Calu3 (cell line): Measurements from ENCODE around the gene SIL1. TPM values are rescaled to one million over a fixed set of nuclear protein-coding genes. Genes with fewer than 3 reads are reported as not detected.
A peak's percentile ranks its signal among the peaks of the same experiment; 100 is the strongest.

ENCODE experiments used
- BruUV-seq: library from RNA; stranded (reverse); fragments of 400-500 nt; replicated peaks from 2 replicates; lab custom pipeline; 2021; lab: Mats Ljungman, UMichigan
- CTCF ChIA-PET: fragments of 300-600 bp; sonication (Branson Sonifier 250); formaldehyde crosslinking; loops from one replicate; lab custom pipeline; 2022; ENCODE audit warnings: antibody characterized with exemption; lab: Charles Lee
- DNase-seq: peaks from one replicate; pipeline ENCODE4 v3.0.0; 2022
- H3K27ac Mint-ChIP-seq: one replicate; pipeline ENCODE4 v1.8.0; 2022; ENCODE audit warnings: mixed read lengths; ENCODE audit not compliant: unreplicated experiment
- H3K27me3 Mint-ChIP-seq: one replicate; pipeline ENCODE4 v1.8.0; 2022; ENCODE audit warnings: mixed read lengths; ENCODE audit not compliant: unreplicated experiment
- H3K36me3 Mint-ChIP-seq: one replicate; pipeline ENCODE4 v1.8.0; 2022; ENCODE audit warnings: mild to moderate bottlenecking, moderate library complexity, mixed read lengths; ENCODE audit not compliant: insufficient read depth, unreplicated experiment
- H3K4me1 Mint-ChIP-seq: one replicate; pipeline ENCODE4 v1.8.0; 2022; ENCODE audit warnings: mild to moderate bottlenecking, low read depth, mixed read lengths; ENCODE audit not compliant: unreplicated experiment
- H3K4me3 Mint-ChIP-seq: one replicate; pipeline ENCODE4 v1.8.0; 2022; ENCODE audit warnings: mild to moderate bottlenecking, low read depth, moderate library complexity, mixed read lengths; ENCODE audit not compliant: unreplicated experiment
- H3K9me3 Mint-ChIP-seq: one replicate; pipeline ENCODE4 v1.8.0; 2022; ENCODE audit warnings: low read depth, mixed read lengths; ENCODE audit not compliant: unreplicated experiment
- intact Hi-C: fragments of 100-400 bp; cut with micrococcal nuclease; formaldehyde crosslinking; loops from one replicate; pipeline ENCODE4 v1.10.0; 2022; ENCODE audit not compliant: unreplicated experiment
- total RNA-seq: library from RNA; stranded (reverse); gene quantifications from 2 replicates; pipeline ENCODE4 v1.2.3, GENCODE V29; 2022
- TF ChIP-seq, protein P1 (sequence below): fragments of 200-600 bp; IDR thresholded peaks from one replicate; pipeline ENCODE4 v1.8.0; 2022; ENCODE audit warnings: antibody characterized with exemption; ENCODE audit not compliant: unreplicated experiment

The SIL1 gene
- total RNA-seq, 1 experiment from 2014 or later: 45.8 TPM

DNA sequence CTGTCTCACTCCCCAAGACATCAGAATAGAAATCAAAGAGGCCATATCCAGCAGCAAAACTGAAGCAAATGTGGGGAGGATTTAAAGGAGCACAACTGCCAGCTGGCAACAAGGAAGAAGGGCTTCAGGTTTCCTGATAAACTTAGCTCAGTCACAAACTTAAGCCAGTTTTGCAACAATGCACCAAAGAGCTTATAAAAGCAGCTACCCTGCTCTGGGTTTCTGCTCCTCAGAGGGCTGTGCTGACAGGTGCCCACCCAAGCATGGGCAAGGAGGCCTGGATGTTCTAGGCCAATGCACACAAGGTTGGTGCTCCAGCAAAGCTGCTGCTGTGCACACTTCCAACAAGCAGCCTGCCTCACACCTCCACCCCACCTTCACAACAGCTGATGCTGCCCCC lies 132.9 kb downstream of the SIL1 start:
- H3K4me3 Mint-ChIP-seq: peak overlapping the region; percentile 15
- CTCF ChIA-PET: interaction anchor here (0.6 to 1.2 kb wide), 4 partner anchors 9 to 114 kb away, joined by 3 to 6 read pairs (median 3); no protein-coding TSS in a partner anchor
- intact Hi-C loops: no loop called here
- DNase-seq: peak; percentile 5
- peaks cover 48% of the 10 kb centered on the region for H3K4me1 Mint-ChIP-seq
- no peaks in the 10 kb centered on the region for H3K27me3 Mint-ChIP-seq
- H3K9me3 Mint-ChIP-seq: no peaks in the 10 kb centered on the region
- no TSS peak for BruUV-seq
- H3K36me3 Mint-ChIP-seq: peaks cover 5% of the 10 kb centered on the region
- TF ChIP-seq, protein P1, sequence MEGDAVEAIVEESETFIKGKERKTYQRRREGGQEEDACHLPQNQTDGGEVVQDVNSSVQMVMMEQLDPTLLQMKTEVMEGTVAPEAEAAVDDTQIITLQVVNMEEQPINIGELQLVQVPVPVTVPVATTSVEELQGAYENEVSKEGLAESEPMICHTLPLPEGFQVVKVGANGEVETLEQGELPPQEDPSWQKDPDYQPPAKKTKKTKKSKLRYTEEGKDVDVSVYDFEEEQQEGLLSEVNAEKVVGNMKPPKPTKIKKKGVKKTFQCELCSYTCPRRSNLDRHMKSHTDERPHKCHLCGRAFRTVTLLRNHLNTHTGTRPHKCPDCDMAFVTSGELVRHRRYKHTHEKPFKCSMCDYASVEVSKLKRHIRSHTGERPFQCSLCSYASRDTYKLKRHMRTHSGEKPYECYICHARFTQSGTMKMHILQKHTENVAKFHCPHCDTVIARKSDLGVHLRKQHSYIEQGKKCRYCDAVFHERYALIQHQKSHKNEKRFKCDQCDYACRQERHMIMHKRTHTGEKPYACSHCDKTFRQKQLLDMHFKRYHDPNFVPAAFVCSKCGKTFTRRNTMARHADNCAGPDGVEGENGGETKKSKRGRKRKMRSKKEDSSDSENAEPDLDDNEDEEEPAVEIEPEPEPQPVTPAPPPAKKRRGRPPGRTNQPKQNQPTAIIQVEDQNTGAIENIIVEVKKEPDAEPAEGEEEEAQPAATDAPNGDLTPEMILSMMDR: no peak
- no peak overlapping the region for H3K27ac Mint-ChIP-seq

DNA sequence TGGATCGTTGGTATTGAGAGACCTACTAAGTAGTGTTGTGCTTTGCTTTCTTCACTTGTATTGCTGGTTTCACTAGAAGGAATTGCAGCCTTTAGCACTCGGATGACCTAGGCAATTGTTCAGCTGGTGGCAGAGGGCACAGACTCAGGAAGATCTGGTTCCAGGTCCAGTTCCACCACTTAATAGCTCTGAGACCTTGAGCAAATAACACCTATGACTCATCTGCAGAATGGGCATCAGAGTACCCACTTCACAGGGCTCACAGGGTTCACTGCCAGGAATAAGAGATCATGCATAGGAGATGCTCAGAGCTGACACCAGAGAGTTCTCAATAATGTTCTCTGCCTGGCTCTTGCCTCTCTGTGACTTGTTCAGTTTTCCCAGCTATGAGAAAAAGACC lies 133.6 kb downstream of the SIL1 start:
- intact Hi-C loops: no loop called here
- H3K4me3 Mint-ChIP-seq: peak overlapping the region; percentile 15
- CTCF ChIA-PET: interaction anchor here (0.7 to 1.2 kb wide), 4 partner anchors 9 to 114 kb away, joined by 3 to 6 read pairs (median 3); no protein-coding TSS in a partner anchor
- no peaks in the 10 kb centered on the region for H3K27me3 Mint-ChIP-seq
- no peaks in the 10 kb centered on the region for H3K9me3 Mint-ChIP-seq
- peak; percentile 41 for DNase-seq
- no TSS peak for BruUV-seq
- no peak overlapping the region for H3K27ac Mint-ChIP-seq
- peaks cover 48% of the 10 kb centered on the region for H3K4me1 Mint-ChIP-seq
- H3K36me3 Mint-ChIP-seq: peaks cover 5% of the 10 kb centered on the region
- TF ChIP-seq, protein P1: no peak

DNA sequence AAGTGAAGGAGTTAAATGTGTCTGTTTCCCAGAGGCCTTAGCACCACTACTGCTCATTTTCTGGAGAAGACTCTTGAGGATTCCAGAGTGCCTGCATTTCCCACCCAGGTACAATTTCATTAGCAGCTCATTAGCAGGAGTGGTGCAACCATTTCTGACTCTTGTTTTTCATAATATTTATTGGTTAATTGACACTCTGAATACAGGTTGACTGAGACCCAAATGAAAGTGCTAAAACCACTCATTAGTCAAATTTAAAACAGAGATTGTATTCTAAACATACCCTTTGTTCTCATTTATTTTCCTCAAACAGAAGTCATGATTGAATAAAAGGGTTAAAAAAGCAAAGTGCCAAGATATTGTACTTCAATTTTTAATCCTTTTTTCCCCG lies 134.5 kb downstream of the SIL1 start:
- Mint-ChIP-seq H3K27me3 (no peaks in the 10 kb centered on the region), H3K27ac (no peak overlapping the region), H3K36me3 (peaks cover 5% of the 10 kb centered on the region), H3K4me1 (peaks cover 48% of the 10 kb centered on the region), H3K4me3 (no peak overlapping the region), H3K9me3 (no peaks in the 10 kb centered on the region)
- intact Hi-C loops: no loop called here
- CTCF ChIA-PET: no interaction called here
- TF ChIP-seq, protein P1: no peak
- DNase-seq: no peak
- BruUV-seq: no TSS peak

DNA sequence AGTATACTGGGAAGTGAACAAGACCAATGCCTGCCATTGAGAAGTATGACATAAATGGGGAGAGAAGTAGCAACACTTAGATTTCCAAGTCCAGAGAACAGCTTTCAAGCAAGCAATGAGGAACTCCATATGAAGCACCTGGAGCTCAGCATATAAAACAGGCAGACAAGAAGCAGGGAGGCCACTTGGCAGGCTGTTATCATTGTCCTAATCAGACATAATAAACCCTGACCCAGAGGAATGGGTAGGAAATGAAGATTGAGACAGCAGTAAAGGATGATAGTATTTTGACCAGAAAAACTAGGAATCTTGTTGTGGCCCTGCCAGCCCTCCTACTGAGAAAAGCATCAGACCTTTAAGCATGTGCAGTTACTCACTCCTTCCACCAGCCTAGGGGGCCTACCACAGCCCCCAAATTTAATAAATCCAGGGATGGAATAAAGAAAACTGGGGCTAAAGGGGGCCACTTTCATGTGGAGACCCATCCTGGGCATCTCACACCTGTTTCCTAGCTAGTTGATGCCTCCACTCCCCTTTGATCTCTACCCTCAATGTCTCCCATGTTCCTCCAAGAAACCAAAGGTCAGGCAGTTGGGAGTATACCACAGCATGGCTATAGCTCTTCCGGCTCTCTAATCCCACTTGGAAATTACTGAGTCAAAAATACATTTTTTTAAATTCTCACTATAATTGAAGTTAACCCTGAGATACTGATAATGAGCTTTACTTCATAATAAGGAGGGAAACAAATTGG lies 135.1 kb downstream of the SIL1 start:
- Mint-ChIP-seq H3K27me3 (no peaks in the 10 kb centered on the region), H3K36me3 (peaks cover 5% of the 10 kb centered on the region), H3K9me3 (no peaks in the 10 kb centered on the region), H3K4me3 (no peak overlapping the region), H3K27ac (no peak overlapping the region), H3K4me1 (peaks cover 48% of the 10 kb centered on the region)
- CTCF ChIA-PET: no interaction called here
- TF ChIP-seq, protein P1: no peak
- BruUV-seq: no TSS peak
- intact Hi-C loops: no loop called here
- no peak for DNase-seq
